ENCODE measurements around the gene AP1M1.

AP1M1 gene

DNA sequence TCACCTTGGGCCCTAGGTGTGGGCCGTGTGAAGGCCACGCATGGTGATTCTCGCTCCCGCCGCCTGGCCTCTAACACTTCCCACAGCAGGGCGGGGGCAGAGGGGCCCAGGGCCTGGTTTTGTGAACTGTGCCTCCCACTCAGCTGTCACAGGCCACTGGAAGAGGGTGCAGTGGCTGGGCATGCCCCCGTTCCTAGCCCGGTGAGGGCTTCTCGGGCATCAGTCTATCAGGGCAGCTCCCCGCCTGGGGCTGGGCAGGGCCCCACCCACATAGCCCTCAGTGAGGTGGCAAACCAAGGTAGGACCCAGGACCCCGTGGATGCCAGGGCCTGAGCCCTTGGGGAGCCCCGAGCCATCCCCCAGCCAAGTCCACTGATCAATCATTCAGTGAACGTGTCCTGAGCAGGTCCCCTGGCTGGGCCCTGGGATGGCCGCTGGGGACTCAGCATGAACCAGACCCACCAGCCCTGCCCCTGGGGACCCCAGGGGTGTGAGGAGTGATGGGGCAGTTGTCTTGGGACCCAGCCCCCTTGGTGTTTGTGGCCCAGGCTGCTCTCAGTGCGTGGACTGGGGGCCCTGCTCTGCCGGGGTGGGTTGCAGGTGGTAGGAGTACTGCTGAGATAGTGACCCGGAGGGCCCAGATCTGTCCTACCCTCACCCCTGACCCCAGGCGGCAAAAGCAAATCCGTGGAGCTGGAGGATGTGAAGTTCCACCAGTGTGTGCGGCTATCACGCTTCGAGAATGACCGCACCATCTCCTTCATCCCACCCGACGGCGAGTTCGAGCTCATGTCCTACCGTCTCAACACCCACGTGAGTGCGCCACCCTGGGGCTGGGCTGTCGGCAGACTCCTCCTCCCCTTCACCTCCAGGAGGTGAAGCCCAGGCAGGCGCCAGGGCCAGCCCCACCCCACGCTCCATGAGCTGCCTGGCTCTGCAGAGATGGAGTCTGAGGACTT, 29.4 kb downstream of the AP1M1 start:
- Histone ChIP-seq H3K9me3 (ENCODE audit: low read length) (no peaks in the 10 kb centered on the region), H3K36me3 (ENCODE audit: insufficient read depth, low read length) (peaks cover 78% of the 10 kb centered on the region), H3K4me1 (ENCODE audit: insufficient read depth, low read length) (no peaks in the 10 kb centered on the region), H3K27ac (ENCODE audit: low read depth, low read length) (no peak overlapping the region), H3K9ac (ENCODE audit: low read length) (no peak overlapping the region), H3K27me3 (ENCODE audit: control insufficient read depth in 1 of 2, insufficient read depth in 2 of 2, low read length in 2 of 2) (no peaks in the 10 kb centered on the region), H3K4me3 (ENCODE audit: low read depth in 1 of 2, low read length in 2 of 2) (no peak overlapping the region)

DNA sequence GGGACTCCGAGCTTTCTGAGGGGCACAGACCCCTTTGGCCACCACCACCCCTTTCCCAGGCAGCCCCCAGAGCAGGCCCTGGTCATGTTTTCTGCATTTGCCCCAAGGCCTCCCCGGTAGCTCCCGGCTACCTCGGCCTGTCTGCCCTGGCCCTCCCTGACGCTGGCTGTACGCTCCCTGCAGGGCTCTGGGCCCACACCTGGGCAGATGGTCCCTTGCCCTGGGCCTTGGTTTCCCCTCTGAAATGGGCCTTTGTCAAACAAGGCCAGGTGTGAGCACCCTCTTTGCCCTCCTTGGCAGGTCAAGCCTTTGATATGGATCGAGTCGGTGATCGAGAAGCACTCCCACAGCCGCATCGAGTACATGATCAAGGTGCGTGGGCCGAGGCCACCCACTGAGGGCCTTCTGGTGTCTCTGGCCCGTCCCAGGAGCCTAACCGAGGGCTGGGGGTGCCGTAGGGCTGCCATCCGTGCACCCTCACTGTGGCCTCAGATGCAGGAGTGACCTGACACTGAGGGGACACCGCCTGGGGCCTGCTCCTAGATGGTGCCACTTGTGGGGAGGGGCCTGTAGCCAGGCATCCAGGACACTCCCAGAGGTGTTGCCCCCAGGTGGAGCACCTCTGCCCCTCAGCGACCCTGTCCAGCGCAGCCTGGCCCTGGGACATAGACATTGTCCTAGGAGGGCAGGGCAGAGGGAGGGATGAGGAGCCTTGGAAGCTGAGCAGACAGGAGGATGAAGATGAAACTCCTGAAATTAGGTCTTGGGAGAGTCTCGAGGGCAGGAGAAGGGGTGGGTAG, 30.3 kb downstream of the AP1M1 start:
- H3K9ac ChIP-seq (ENCODE audit: low read length), result no peak overlapping the region
- peaks cover 75% of the 10 kb centered on the region for H3K36me3 ChIP-seq (ENCODE audit: insufficient read depth, low read length)
- H3K27ac ChIP-seq (ENCODE audit: low read depth, low read length), result no peak overlapping the region
- no peaks in the 10 kb centered on the region for H3K27me3 ChIP-seq (ENCODE audit: control insufficient read depth in 1 of 2, insufficient read depth in 2 of 2, low read length in 2 of 2)
- no peak overlapping the region for H3K4me3 ChIP-seq (ENCODE audit: low read depth in 1 of 2, low read length in 2 of 2)
- no peaks in the 10 kb centered on the region for H3K9me3 ChIP-seq (ENCODE audit: low read length)
- H3K4me1 ChIP-seq (ENCODE audit: insufficient read depth, low read length), result no peaks in the 10 kb centered on the region

DNA sequence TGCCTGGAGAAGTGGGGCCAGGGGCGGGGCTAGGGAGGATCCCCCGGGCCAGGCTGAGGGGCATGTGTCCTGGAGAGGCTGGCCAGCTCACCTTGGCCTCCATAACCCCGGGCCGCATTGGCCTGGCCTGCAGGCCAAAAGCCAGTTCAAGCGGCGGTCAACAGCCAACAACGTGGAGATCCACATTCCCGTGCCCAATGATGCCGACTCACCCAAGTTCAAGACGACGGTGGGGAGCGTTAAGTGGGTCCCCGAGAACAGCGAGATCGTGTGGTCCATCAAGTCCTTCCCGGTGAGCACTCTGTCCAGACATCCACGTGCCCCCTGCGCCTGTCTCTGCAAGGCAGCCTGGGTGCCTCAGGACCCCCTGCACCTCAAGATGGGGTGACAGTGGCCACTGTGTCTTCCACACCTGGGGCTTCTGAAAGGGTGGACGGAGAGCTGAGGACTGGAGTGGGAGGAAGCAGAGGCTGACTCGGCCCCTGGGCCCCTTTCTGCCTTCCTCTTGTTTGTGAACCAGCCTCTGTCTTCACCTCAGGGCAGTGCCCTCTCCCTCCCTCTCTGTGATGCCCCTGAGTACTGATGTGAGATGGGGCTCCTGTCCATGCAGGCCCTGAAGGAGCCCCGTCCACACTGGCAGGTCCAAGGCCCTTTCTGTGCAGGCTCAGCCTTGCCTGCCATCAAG, 31.1 kb downstream of the AP1M1 start:
- H3K9me3 ChIP-seq (ENCODE audit: low read length), result no peaks in the 10 kb centered on the region
- H3K4me3 ChIP-seq (ENCODE audit: low read depth in 1 of 2, low read length in 2 of 2), result no peak overlapping the region
- no peak overlapping the region for H3K27ac ChIP-seq (ENCODE audit: low read depth, low read length)
- H3K9ac ChIP-seq (ENCODE audit: low read length), result no peak overlapping the region
- H3K27me3 ChIP-seq (ENCODE audit: control insufficient read depth in 1 of 2, insufficient read depth in 2 of 2, low read length in 2 of 2), result no peaks in the 10 kb centered on the region
- H3K4me1 ChIP-seq (ENCODE audit: insufficient read depth, low read length), result no peaks in the 10 kb centered on the region
- H3K36me3 ChIP-seq (ENCODE audit: insufficient read depth, low read length), result peaks cover 67% of the 10 kb centered on the region

DNA sequence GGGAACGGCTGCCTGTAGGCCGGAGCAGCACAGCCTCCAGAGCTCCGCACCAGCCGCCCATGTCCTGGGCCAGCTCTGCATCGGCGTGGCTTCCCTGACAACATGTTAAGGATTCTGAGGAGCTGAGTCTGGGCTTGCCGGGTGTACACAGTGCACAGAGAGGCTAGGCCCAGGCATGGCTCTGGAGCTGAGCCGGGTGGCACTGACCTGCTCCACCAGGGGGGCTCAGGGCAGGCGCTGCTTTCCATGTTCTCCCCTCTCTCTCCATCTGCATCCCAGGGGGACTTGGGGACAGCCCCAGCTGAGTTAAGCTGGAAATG, 31.6 kb downstream of the AP1M1 start:
- Histone ChIP-seq H3K9ac (ENCODE audit: low read length) (no peak overlapping the region), H3K36me3 (ENCODE audit: insufficient read depth, low read length) (peaks cover 62% of the 10 kb centered on the region), H3K27ac (ENCODE audit: low read depth, low read length) (no peak overlapping the region), H3K4me1 (ENCODE audit: insufficient read depth, low read length) (no peaks in the 10 kb centered on the region), H3K4me3 (ENCODE audit: low read depth in 1 of 2, low read length in 2 of 2) (no peak overlapping the region), H3K9me3 (ENCODE audit: low read length) (no peaks in the 10 kb centered on the region), H3K27me3 (ENCODE audit: control insufficient read depth in 1 of 2, insufficient read depth in 2 of 2, low read length in 2 of 2) (no peaks in the 10 kb centered on the region)

DNA sequence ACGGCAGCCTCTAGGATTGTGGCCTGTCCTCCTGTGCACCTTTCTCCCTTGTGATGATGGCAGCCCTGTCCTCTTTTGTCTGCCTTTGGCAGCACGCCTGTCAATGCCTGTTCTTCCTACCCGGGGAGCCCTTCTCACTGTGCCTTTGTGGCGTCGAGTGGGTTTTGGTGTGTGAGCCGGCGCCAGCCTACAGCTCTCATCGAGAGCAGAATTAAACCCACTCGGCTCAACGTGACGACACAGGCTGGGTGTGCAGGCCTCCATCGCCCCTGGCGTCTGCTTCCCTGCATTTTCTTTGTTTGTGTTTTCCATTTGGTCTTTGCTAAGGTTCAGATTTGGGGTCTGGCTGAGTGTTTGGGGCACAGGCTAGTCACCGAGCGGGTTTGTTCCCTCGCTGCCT, 34.4 kb downstream of the AP1M1 start:
- H3K4me1 ChIP-seq (ENCODE audit: insufficient read depth, low read length), result no peaks in the 10 kb centered on the region
- no peak overlapping the region for H3K27ac ChIP-seq (ENCODE audit: low read depth, low read length)
- H3K36me3 ChIP-seq (ENCODE audit: insufficient read depth, low read length), result peaks cover 52% of the 10 kb centered on the region
- H3K9ac ChIP-seq (ENCODE audit: low read length), result no peak overlapping the region
- no peaks in the 10 kb centered on the region for H3K27me3 ChIP-seq (ENCODE audit: control insufficient read depth in 1 of 2, insufficient read depth in 2 of 2, low read length in 2 of 2)
- no peaks in the 10 kb centered on the region for H3K9me3 ChIP-seq (ENCODE audit: low read length)
- H3K4me3 ChIP-seq (ENCODE audit: low read depth in 1 of 2, low read length in 2 of 2), result no peak overlapping the region

DNA sequence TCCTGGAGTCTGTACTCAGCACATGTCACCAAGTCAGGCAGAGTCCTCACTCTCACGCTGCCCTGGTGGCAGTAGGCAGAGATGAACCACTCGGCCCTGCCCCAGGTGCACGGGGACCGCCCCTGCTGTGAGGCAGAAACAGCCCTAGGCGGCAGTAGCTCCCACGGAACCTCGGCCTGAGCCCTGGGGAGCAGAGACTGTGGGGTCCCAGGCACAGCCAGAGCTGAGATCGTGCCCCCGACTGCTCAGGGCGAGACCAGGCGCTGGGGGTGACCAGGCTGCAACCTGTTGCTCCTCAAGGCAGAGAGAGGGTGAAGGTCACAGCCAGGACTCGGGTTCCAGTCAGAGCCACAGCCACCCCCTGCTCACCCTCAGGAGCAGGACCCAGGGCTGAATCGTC, 34.9 kb downstream of the AP1M1 start:
- H3K27me3 ChIP-seq (ENCODE audit: control insufficient read depth in 1 of 2, insufficient read depth in 2 of 2, low read length in 2 of 2), result no peaks in the 10 kb centered on the region
- no peak overlapping the region for H3K4me3 ChIP-seq (ENCODE audit: low read depth in 1 of 2, low read length in 2 of 2)
- H3K36me3 ChIP-seq (ENCODE audit: insufficient read depth, low read length), result peaks cover 48% of the 10 kb centered on the region

DNA sequence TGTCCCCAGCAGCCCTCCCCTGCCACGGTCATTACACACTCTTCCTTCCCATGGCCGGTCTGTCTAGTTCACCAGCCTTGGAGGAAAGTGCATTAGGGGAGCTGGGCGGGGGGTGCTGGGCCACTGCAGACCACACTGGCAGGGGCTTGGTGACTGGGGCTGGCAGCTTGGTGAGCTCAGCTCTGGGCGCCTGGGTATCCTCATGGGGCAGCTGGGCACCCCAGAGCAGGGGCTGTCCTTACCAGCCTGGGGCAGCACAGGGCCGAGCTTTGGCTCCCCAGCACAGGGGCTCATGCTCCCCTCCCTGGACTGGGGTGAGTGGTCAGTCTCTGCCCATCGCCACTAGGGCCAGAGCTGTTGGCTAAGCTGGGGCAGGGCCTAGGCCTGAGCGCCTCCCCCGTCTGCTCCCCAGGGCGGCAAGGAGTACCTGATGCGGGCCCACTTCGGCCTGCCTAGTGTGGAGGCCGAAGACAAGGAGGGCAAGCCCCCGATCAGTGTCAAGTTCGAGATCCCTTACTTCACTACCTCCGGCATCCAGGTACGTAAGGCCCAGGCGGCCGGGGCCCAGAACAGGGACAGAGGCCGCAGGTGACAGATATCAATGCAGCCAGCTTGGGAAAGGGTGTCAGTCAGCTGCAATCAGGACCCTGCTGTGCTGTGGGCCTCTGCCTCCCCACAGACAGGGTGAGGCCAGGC, 35.5 kb downstream of the AP1M1 start:
- H3K9me3 ChIP-seq (ENCODE audit: low read length), result no peaks in the 10 kb centered on the region
- no peak overlapping the region for H3K4me3 ChIP-seq (ENCODE audit: low read depth in 1 of 2, low read length in 2 of 2)
- H3K36me3 ChIP-seq (ENCODE audit: insufficient read depth, low read length), result peaks cover 41% of the 10 kb centered on the region
- no peak overlapping the region for H3K27ac ChIP-seq (ENCODE audit: low read depth, low read length)
- H3K9ac ChIP-seq (ENCODE audit: low read length), result no peak overlapping the region
- H3K4me1 ChIP-seq (ENCODE audit: insufficient read depth, low read length), result no peaks in the 10 kb centered on the region
- H3K27me3 ChIP-seq (ENCODE audit: control insufficient read depth in 1 of 2, insufficient read depth in 2 of 2, low read length in 2 of 2), result no peaks in the 10 kb centered on the region

More for the DNA sequence above, 34.9 kb downstream of the AP1M1 start:
- Histone ChIP-seq H3K9me3 (ENCODE audit: low read length) (no peaks in the 10 kb centered on the region), H3K9ac (ENCODE audit: low read length) (no peak overlapping the region), H3K27ac (ENCODE audit: low read depth, low read length) (no peak overlapping the region), H3K4me1 (ENCODE audit: insufficient read depth, low read length) (no peaks in the 10 kb centered on the region)

DNA sequence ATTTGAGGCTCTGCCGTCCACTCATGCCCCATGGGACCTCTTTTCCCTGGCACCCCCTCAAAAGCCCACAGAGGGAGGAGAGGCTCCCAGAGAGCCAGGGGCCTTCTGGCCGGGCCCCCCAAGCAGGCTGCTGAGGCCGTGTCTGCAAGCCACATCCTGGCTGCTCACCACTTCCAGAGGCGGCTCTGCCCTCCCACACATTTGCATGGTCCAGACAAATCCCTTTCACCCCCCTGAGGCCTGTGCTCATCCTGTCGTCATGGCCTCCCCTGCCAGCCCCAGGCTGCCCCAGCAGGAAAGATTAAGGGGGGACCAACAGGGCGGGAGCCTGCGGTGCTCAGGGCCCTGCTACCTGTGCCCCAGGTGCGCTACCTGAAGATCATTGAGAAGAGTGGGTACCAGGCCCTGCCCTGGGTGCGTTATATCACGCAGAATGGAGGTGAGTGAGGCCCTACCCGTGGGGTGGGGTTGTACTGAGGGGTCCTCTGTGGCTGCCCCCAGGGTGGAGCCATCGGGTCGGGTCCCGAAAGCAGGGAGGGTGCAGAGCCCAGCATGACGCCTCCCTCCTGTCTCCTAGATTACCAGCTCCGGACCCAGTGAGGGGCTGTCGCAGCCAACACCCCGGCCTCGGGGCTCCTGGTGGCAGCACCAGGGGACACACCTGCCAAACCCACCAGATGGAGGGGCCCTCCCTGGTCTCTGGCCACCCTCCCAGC, 36.3 kb downstream of the AP1M1 start:
- Histone ChIP-seq H3K4me1 (ENCODE audit: insufficient read depth, low read length) (no peaks in the 10 kb centered on the region), H3K9ac (ENCODE audit: low read length) (no peak overlapping the region), H3K27ac (ENCODE audit: low read depth, low read length) (no peak overlapping the region), H3K9me3 (ENCODE audit: low read length) (no peaks in the 10 kb centered on the region), H3K36me3 (ENCODE audit: insufficient read depth, low read length) (peaks cover 33% of the 10 kb centered on the region), H3K27me3 (ENCODE audit: control insufficient read depth in 1 of 2, insufficient read depth in 2 of 2, low read length in 2 of 2) (no peaks in the 10 kb centered on the region), H3K4me3 (ENCODE audit: low read depth in 1 of 2, low read length in 2 of 2) (no peak overlapping the region)

DNA sequence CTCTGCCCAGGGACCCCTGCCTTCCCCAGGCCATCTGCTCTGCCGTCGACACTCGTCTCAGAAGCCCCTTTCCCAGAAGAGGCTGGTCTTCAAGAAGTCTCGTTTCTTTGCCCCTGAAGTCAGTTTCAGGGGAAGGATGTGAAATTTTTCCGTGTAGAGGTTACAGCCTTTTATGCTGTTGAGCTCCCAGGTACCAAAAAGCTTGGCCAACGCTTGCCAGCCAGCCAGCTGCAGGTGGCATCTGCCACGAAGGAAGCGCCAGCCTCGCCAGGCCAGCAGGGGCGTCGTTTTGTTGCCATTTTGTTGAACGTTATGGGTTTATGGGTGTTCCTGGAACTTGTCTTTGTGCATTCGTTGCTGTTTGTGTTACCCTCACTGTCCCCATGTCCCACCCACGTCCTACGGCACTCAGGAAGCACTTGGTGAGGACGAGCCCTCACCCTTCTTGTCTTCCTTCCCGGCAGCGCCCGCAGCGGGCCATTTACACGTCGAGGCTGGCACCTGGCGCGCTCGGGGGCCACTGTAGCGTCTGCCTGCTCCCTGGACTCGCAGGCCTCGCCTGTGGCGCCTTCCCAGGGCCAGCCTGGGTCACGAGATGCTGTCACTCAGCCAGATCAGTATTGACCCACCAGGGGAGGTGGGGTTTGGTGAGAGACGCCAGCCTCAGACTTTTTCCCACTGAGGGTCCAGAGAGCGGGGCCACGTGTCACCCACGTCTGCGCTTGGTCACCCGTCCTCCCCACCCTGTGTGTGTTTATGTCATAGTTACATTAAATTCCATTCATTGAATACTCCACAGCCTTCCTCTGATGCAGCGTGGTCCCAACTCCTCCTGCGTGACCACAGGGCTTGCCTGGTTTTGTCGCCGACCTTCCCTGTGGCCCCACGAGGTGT, 37.1 kb downstream of the AP1M1 start:
- peaks cover 25% of the 10 kb centered on the region for H3K36me3 ChIP-seq (ENCODE audit: insufficient read depth, low read length)

More for the DNA sequence above, 37.1 kb downstream of the AP1M1 start:
- Histone ChIP-seq H3K4me3 (ENCODE audit: low read depth in 1 of 2, low read length in 2 of 2) (no peak overlapping the region), H3K4me1 (ENCODE audit: insufficient read depth, low read length) (no peaks in the 10 kb centered on the region), H3K9me3 (ENCODE audit: low read length) (no peaks in the 10 kb centered on the region), H3K27ac (ENCODE audit: low read depth, low read length) (no peak overlapping the region), H3K9ac (ENCODE audit: low read length) (no peak overlapping the region), H3K27me3 (ENCODE audit: control insufficient read depth in 1 of 2, insufficient read depth in 2 of 2, low read length in 2 of 2) (no peaks in the 10 kb centered on the region)

Data from muscle layer of colon (tissue), 2 donors.